ENCODE measurements around the gene OR6B3.

OR6B3 gene

GRCh38 chr2:240033330-240033678 is 20.0 kb downstream of the OR6B3 start:
- H3K4me3 ChIP-seq (replicated peaks in 1 of 2; ENCODE audit: low read depth in 2 of 2, low read length in 2 of 2), result no peak overlapping the region
- TF ChIP-seq CTCF (IDR thresholded peaks at IDR 0.05; ENCODE audit: low read depth, low read length), result no peak
- DNase-seq (ENCODE audit: low read depth in 2 of 2), result no peak

- H3K4me3 ChIP-seq (replicated peaks in 1 of 2; ENCODE audit: low read depth in 2 of 2, low read length in 2 of 2), result no peak overlapping the region
- no peak for TF ChIP-seq CTCF (IDR thresholded peaks at IDR 0.05; ENCODE audit: low read depth, low read length)
- DNase-seq (ENCODE audit: low read depth in 2 of 2), result no peak
Observed at GRCh38 chr2:240032406-240033329, 20.7 kb downstream of the OR6B3 start.

- H3K4me3 ChIP-seq (replicated peaks in 1 of 2; ENCODE audit: low read depth in 2 of 2, low read length in 2 of 2), result no peak within 1 kb of the TSS
- no peak for DNase-seq (ENCODE audit: low read depth in 2 of 2)
- no peak for TF ChIP-seq CTCF (IDR thresholded peaks at IDR 0.05; ENCODE audit: low read depth, low read length)
Observed at GRCh38 chr2:240030379-240031094, 22.8 kb downstream of the OR6B3 start, which contains the start of gene OR6B2. Gene OR6B2, minus strand, starts transcription at chr2:240030429. Its CDS starts 0 bp downstream, at chr2:240030429.

GRCh38 chr2:240024766-240025165 is 28.6 kb downstream of the OR6B3 start:
- H3K4me3 ChIP-seq (replicated peaks in 1 of 2; ENCODE audit: low read depth in 2 of 2, low read length in 2 of 2), result peak overlapping the region; percentile 93 to 96
- peak; percentile 3 to 5 for DNase-seq (ENCODE audit: low read depth in 2 of 2)
- TF ChIP-seq CTCF (IDR thresholded peaks at IDR 0.05; ENCODE audit: low read depth, low read length), result no peak

GRCh38 chr2:240023792-240024191 is 29.5 kb downstream of the OR6B3 start:
- H3K4me3 ChIP-seq (replicated peaks in 1 of 2; ENCODE audit: low read depth in 2 of 2, low read length in 2 of 2), result peak overlapping the region in 1 of 2 donors; percentile 93
- DNase-seq (ENCODE audit: low read depth in 2 of 2), result no peak
- TF ChIP-seq CTCF (IDR thresholded peaks at IDR 0.05; ENCODE audit: low read depth, low read length), result no peak

GRCh38 chr2:240021488-240022104 is 31.7 kb downstream of the OR6B3 start:
- peak; percentile 67 to 68 for DNase-seq (ENCODE audit: low read depth in 2 of 2)
- TF ChIP-seq CTCF (IDR thresholded peaks at IDR 0.05; ENCODE audit: low read depth, low read length), result peak; percentile 96
- H3K4me3 ChIP-seq (replicated peaks in 1 of 2; ENCODE audit: low read depth in 2 of 2, low read length in 2 of 2), result no peak overlapping the region
